ENCODE data around the gene BANF2.
"Not testable (repeated sequence)": the region's sequence is repeated elsewhere in the genome, so short reads cannot be mapped to it uniquely, and the experiment has no call there.

The BANF2 gene

DNA sequence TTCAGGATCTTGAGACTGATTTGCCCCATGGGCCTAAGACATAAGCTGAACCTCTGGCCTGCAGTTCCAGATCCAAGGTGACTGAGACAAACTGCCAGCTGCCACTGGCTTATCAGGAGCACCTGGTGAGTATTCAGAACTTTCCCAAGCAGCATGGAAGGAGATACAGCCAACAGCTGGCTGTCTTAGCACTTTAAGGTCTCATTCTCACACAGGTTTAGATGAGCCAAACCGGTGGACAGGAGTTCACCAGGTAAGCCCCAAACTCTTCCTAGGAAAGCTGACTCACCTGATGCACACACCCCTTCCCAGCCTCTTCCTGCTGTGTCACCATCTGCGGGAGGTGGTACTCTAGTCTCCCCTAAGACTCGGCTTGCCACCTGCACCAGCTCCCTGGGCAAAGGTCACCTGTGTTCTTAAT, at the start of gene BANF2:
Gene BANF2, plus strand, starts transcription at position 36 of the 421 bp plus-strand sequence. CDS start 25,060 bp downstream, outside the sequence.
- no peak for DNase-seq

DNA sequence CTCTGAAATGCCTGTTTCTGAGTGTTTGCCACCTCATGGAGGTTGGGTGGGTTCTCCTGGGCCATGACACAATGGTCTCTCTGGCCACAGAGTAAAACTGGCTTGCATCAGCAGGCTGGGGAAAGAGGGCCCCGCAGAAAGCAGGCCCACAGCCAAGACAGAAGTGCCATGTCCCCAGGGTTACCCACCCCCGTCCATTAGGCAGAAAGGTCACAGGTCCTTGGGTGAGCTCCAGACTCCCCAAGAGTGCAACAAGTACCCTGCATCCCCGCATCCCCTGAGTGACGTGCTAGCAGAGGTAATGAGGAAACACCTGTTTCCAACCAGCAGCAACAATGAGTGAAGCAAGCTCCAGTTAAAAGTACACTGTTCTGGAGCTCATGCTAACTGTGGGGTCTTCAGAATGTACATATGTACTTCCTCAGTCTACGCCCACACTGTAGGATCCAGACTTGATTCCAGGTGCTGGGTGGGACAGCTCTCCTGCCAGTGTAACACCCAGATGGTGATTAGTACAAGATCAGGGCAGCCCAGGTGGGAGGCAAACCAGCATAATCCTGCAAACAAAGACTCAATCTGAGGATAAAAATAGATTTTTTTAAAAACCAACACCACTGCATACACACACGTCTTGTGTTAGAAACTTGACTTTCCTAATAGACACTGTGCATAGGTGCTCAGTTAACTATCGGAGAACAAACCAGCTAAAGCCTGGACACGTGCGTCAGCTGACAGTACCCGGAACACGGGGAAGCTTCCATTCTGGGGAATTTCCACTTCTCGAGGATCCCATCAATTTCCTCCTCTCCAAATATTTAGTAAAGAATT, 49.3 kb upstream of the BANF2 start:
- no peak for DNase-seq

DNA sequence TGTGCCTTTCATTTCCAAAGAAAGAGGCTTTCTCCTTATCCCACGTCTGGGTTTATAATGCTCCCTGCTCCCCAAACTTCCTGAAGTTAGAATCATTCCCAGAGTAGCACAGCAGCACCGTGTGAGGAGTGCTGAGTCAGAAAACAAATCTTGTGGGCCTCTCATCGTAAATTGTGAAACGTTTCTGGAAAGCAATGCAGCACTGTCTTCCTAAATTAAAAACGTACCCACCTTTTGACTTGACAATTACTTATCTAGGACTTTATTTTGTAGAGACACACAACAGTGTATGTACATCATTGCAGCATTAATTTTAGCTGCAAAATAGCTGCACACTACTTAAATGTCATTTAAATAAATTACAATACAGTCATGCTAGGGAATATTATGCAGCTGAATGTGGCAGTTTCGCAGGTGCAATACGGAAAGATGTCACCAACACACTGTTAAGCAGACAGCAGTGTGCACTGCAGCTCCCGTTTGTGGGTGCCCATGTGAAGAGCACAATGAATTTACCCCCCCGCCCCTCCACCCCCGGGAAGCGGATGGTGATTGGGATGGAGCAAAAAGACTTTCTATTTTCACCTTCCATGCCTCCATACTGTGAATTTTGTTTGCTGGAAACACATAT, 48.5 kb upstream of the BANF2 start:
- peak in 1 of 2 experiments; percentile 28 for DNase-seq

DNA sequence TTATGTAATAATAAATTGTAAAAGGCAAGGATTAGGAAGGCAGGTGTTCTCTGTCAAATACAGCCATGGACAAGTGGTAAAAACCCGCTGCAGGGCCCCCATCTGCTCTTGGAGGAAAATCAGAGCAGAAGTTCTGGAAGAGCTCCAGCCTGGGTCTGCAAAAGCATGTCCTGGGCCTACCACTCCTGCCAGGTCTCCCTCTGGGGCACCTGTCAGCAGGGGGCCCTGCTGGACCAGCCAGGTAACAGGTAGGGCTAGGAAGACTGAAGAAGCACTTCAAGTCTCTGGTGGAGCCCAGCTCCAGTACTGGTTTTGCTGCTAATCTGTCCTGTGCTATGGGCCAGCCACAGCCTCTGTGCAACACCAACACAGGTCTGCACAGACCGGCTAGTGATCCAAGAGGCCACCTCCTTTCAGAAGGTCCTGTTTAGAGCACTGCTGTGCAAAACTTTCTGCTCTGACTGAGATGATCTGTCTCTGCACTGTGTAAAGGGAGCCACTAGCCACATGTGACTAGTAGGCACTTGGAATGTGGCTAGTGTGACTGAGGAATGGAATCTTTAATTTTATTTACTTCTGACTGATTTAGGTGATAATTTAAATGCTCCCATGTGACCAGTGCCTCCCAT, 47.9 kb upstream of the BANF2 start:
- DNase-seq = peak in 1 of 2 experiments; percentile 35

DNA sequence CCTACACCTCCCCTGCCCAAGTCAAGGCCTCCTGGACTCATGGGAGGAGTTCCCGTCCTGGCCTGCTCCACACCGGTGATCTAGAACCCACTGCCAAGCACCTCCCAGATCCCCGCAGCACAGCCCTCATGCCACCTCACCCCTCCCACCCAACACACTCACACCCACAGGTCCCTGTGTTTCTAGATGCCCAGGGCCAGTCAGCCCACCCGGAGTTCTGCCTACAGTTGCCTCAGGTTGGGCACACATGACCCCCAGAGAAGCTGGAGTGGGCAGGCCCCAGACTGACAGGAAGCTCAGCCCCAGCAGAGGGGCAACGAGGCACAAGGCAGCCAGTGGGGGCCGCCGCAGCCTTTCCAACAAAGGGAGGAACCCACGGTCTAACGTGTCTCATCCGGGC, 47.4 kb upstream of the BANF2 start:
- no peak for DNase-seq

DNA sequence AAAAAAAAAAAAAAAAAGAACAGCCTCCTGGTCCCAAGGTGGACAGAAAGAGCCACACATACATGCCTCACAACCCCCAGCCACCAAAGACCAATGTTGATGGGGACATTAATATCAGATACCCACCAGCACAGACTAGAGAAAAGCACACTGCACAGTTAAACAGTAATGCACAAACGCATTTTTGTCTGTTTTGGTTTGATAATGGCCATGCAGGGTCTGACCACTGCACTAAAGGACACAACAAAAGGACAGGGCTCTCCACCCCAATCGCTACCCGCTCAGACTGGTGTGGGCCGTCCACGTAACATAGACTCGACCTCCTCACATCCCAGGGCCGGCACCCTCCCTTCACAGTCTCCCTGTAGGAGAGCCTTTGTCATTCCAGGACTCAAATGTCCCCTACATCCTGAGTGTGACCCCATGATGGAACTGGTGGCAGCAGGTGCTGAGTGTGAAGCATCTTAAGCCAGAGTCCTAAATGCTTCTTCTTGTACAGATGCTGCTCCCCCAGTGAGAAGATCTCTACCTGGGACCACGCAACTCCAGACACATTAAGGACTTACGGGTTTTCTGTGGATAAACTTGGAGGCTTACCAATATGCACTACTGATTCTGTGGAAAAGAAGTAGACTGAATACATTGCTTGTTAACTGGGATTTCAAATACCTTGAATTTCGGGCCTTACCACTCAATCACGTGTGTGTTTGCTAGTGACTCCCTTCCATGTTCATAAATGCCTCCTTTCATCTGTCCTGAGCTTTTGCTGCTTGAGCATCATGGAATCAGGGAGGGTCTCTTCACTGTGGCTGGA, 45.7 kb upstream of the BANF2 start:
- DNase-seq = no peak

DNA sequence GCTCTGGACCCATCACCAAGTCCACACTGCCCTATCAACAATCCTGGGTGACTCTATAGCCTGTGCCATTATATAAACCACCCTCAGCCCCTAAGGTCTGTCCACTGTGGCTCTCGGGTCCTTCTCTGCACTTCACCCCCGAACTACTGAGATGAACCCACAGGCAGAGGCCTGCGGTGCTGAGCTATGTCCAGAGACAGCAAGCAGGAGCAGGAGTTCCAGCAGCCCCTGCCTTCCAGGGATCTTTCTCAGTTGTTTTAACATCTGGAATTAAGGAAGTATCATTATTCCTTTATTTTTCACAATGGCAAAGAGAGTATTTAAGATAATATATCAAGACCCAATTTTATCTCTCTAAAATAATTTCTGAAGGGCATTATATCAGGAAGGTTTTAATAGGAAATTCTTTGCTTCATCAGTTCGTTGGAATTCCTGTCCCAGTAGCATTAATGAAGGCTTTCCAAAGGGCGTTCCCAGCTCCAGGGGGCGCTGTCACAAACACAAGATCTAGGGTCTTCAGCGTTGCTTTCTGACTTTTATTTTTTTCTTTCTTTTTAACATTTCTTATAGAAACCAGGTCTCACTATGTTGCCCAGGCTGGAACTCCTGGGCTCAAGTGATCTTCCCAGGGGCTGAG, 45.0 kb upstream of the BANF2 start:
- no peak for DNase-seq

DNA sequence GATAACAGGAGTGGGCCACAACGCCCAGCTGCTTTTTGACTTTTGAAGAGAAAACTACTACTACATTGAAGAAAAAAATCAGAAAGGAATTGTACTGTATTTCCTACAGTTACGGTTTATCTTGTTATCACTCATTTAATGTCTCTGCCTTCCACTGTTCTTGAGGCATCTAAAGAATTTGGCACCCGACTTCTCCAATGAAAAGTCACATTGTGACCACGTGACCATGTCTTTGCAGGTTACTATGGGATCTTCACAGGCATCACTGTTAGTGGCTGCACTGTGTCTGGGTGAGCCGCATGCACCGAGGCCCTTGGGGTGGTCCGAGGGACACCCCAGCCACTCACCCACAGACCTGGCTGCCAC, 44.5 kb upstream of the BANF2 start:
- no peak for DNase-seq

DNA sequence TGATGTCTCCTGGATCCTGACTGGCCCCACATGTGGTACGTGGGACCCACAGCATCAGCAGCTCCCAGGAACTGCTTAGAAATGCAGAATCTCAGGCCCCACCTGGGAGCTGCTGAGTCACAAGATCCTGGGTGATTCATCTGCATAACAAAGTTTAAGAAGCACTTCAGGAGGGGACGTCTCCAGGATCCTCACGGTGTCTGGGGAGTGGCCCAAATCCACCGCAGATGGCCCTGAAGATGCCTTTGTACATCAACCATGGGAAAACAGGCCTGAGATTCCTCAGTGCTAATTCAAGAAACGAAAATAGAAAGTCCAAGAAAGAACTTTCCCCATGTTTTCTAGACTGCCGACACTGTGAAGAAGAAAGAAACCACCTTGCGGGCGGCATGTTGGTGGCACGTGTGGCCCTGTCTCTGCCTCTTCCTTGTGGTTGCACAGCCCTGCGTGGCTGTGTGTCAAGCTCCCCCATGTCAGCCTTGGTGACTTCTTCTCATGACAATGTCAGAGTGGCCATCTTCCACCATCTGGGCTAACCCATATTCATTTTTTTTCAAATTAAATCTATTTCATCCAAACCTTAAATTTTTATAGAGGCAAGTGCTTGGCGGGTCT, 43.8 kb upstream of the BANF2 start:
- no peak for DNase-seq

DNA sequence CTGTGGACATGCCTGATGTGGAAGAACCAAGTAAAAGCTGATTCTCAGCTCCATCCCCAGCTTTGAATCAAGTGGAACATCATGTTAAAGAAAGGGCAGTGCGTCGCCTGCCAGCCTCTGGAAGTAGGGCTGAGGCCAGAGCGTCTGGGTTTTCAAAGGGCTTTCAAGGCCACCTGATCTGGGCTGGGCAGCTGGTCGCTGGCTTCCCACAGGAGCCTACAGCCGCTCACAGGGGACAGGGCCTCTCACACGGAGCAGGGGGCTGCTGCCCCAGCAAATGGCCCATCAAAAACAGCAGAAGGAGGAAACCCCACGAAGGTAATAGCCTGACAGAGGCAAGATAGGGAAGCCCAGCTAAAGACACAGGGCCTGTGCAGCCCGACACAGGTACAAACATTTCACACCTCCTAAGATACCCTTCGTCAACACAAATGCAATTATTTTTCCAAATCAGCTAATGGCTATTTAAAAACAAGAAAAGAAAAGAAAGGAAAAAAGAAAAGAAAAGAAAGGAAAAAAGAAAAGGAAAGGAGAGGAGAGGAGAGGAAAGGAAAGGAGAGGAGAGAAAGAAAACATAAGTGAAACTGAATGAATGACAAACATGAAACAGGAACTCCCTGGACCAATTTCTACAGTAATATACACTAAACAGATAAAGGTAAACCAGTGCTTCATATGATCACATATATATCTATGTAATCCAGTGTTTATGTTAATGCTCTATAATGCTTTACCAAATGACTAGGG, 42.5 kb upstream of the BANF2 start:
- DNase-seq = no peak

DNA sequence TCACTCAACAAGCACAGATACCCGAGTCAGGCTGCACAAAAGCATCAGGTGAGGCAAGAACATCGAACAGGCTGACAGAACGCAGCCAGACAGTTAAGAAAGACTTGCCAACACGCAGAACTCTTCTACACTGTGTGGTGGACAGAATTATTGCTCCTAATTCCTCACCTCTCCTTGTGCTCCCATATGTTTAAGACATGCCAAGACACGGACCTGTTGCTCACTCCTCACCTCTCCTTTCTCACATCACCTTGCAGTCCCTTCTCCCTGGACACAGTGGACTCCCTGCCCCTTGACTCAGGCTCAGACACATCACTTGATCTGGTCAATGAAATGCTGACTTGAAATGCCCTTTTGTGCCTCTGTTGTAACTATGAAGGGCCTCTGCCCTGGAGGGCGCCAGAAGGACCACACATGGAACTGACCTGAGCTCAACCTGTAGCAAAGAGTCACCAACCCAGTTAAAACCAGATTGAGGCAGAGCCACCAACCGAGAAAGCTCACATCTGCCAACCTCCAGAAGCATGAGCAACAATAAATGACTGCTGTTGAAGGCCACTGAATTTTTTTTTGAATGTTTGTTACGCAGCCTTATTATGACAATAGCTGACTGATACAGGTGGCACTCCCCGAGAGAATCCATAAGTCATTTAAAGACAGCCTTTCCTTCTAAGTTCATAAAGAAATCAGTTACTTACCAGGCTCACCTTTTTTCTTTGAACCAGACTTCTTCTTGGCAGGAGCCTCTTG, 41.7 kb upstream of the BANF2 start:
- no peak for DNase-seq

DNA sequence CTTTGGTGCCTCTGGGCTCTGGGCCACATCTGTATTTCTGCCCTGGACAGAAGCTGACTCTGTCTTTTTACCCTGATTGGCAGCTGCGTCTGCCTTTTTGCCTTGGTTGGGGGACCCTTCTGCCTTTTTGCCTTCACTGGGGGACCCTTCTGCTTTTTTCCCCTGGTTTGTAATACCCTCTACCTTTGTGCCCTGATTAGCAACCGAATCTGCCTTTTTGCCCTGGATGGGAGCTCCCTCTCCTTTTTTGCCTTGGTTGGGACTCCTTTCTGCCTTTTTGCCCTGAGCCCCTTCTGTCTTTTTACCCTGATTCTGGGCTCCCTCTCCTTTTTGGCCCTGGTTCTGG, 41.1 kb upstream of the BANF2 start:
- DNase-seq = no peak

DNA sequence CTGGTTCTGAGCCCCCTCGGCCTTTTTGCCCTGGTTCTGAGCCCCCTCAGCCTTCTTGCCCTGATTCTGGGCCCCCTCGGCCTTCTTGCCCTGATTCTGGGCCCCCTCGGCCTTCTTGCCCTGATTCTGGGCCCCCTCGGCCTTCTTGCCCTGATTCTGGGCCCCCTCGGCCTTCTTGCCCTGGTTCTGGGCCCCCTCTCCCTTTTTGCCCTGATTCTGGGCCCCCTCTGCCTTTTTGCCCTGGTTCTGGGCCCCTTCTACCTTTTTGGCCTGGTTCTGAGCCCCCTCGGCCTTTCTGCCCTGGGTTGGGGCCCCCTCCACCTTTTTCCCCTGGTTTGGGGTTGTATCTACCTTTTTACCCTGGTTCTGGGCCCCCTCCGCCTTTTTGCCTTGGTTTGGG, 40.4 kb upstream of the BANF2 start:
- not testable (repeated sequence) for DNase-seq

DNA sequence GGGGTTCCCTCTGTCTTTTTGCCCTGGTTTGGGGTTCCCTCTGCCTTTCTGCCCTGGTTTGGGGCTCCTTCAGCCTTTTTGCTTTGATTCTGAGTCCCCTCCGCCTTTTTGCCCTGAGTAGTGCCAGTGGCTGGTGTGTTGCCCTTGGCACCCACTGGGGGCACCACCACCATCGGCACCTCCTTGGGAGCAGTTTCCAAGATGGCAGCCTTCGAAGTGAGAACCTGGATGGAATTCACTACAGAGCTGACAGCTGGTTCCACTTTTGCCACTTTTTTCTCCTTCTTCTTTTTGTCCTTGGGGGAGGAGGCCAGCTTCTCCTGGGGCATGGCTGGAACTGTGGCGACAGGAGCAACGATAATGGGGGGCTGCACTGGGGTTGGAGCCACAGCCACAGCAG, 40.0 kb upstream of the BANF2 start:
- DNase-seq = no peak

DNA sequence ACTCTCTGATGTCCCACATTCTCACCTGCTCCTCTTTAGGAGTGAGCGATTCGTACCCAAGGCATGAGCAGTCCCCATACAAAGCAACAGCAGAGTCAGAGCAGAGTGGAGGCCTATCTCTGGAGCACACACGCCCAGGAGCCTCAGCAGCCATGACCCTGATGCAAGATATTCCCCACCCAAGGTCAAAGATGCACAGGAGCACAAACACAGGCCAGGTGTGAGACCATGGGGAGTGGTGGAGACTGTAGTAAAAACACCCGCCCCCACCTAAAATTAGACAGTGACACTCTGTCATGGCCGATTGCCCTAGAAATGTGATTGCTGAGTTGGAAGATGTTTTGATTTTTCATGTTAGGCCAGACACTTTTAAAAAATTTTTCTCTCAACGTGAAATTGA, 39.1 kb upstream of the BANF2 start:
- no peak for DNase-seq

DNA sequence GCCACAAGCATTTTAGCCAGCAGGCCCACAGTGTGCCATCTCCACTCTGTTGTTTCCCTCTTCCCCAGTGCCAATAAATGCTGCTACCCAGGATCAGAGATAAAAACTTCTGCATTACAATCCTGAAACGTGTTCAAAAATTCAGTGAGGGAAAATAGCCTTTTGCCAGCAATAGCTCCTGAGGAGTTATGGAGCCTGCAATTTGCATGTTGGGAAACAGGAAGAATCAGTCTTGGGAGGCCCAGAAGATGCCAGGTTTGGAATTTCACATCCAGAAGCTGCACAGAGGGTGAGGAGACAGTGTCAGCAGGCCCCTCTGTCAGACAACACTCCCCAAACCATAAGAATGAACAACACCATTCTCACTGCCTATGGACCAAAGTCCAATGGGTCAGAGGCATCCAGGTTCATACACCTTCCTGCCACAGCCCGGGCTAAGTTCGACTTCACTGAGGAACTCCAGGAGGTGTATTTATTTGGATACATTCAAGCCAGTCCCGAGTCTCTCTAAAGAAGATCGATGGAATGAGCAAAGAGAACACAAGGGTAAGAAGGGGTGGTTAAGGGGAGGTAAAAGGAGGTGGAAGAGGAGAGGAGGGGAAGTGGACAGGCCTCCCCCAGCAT, 38.5 kb upstream of the BANF2 start:
- DNase-seq = no peak

DNA sequence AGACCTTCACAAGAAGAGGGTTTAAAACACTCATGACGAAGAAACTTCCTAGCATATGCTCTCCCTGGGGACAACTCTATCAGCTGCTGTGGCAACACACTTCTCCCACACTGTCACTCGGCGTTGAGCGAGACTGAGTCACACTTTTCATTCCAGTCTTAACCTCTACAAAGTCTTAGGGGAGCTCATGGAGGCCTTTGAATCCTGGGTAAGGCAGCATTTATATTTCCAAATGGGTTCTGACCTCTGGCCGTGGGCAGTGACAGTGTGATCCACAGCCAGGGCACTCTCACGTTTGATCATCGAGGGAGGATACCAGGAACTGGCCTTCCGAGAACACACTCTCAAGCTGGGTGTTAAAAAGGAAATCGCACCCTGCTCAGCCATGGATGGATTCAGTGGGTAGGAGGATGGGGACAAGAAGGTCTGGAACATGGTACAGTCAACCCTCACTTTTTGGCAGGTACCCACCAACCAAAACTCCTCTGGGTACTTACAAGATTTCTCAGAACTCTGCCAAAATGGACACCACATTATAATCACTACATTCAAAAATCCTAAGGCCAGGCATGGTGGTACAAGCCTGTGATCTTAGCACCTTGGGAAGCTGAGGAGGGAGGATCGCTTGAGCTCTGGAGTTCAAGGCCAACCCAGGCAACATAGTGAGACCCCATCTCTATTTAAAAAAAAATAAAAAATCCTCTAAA, 37.3 kb upstream of the BANF2 start:
- DNase-seq = no peak

DNA sequence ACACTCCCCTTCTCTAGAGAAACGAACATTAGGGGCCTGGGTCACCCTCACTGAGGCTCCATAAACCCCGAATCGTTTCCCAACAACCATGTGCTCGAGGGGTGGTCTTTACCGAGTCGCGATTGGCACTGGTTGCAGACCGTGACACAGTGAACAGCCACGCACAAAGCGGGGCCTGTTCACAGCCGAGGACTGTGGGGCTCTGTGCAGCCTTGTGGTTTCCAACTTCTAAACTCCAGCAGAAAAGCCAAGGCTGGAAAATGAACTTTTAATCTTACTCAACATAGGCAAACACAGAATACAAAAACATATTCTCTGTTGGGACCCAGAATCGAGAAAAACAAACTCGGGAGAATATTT, 36.7 kb upstream of the BANF2 start:
- DNase-seq = no peak

DNA sequence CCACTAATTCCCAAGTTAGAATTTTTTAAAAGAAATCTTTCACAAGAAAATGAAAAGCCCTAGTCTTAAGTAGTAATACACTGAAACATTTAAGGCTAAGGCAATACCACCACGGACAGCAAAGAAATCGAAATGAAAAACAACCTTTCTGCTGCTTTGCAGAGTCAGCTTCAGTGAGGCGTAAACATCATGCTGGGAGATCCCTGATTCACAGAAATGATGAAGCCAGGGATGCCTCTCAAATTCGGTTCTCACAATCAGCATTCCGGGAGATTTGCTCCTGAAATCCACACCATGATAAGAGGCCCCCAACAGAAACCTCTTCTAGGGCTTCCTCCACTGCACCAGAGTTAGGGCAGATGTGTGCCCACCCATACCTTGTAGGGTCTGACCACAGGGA, 36.3 kb upstream of the BANF2 start:
- DNase-seq = no peak

All from SHP77 (cell line).